ENCODE measurements around the gene GNAQ. TPM values are rescaled to one million over a fixed set of nuclear protein-coding genes. Genes with fewer than 3 reads are reported as not detected.

Gene GNAQ
- total RNA-seq, 4 donors from 2014 or later: 40.8 to 54.7 (median 53.8) TPM

GRCh38 chr9:77985996-77986395 lies 45.6 kb downstream of the GNAQ start:
- ATAC-seq (ENCODE audit: low FRiP score) (no peak), DNase-seq (ENCODE audit: low spot score) (no peak)
- no peak for TF ChIP-seq CTCF (IDR thresholded peaks at IDR 0.05)

- no peak for ATAC-seq (ENCODE audit: low FRiP score)
- no peak for TF ChIP-seq CTCF (IDR thresholded peaks at IDR 0.05)
Measured at GRCh38 chr9:77983320-77983662, 48.3 kb downstream of the GNAQ start.

GRCh38 chr9:77982581-77983319 lies 48.9 kb downstream of the GNAQ start:
- ATAC-seq (ENCODE audit: low FRiP score) (no peak), DNase-seq (ENCODE audit: low spot score) (no peak)
- TF ChIP-seq CTCF (IDR thresholded peaks at IDR 0.05): no peak

More at GRCh38 chr9:77983320-77983662, 48.3 kb downstream of the GNAQ start:
- no peak for DNase-seq (ENCODE audit: low spot score)

GRCh38 chr9:77981907-77982306 lies 49.7 kb downstream of the GNAQ start:
- no peak for TF ChIP-seq CTCF (IDR thresholded peaks at IDR 0.05)
- DNase-seq (ENCODE audit: low spot score): no peak
- no peak for ATAC-seq (ENCODE audit: low FRiP score)

- no peak for DNase-seq (ENCODE audit: low spot score)
- no peak for TF ChIP-seq CTCF (IDR thresholded peaks at IDR 0.05)
- ATAC-seq (ENCODE audit: low FRiP score): peak; percentile 53
Measured at GRCh38 chr9:77981332-77981731, 50.3 kb downstream of the GNAQ start.

- DNase-seq (ENCODE audit: low spot score): no peak
- no peak for ATAC-seq (ENCODE audit: low FRiP score)
- no peak for TF ChIP-seq CTCF (IDR thresholded peaks at IDR 0.05)
Measured at GRCh38 chr9:77980622-77981021, 51.0 kb downstream of the GNAQ start.

- DNase-seq (ENCODE audit: low spot score): no peak
- no peak for ATAC-seq (ENCODE audit: low FRiP score)
- TF ChIP-seq CTCF (IDR thresholded peaks at IDR 0.05): no peak
Measured at GRCh38 chr9:77978086-77978781, 53.4 kb downstream of the GNAQ start.

Measured in omental fat pad (tissue), 4 donors.